SK-MEL-5 (cell line): Measurements from ENCODE around the gene VGLL4. TPM values are rescaled to one million over a fixed set of nuclear protein-coding genes. Genes with fewer than 3 reads are reported as not detected.
"Not testable (repeated sequence)": the region's sequence is repeated elsewhere in the genome, so short reads cannot be mapped to it uniquely, and the experiment has no call there.

Experiments
- DNase-seq: peaks from one replicate; pipeline ENCODE4 v3.0.0-alpha.2; 2016; ENCODE audit warnings: low read depth, low spot score
- in situ Hi-C: cut with HindIII; loops from 2 replicates; pipeline ENCODE4 v1.10.0; 2016; ENCODE audit warnings: low sequenced_read_pairs, high pct_unique_total_duplicates, low pct_unique_long_range_greater_than_20kb
- polyA plus RNA-seq, 2 experiments: library from polyadenylated mRNA; depleted of rRNA; stranded (reverse); fragments of >200 nt; gene quantifications; 2 replicates each; pipeline ENCODE4 v1.2.3, GENCODE V29; 2015
- total RNA-seq: library from RNA; depleted of rRNA; stranded (reverse); fragments of >200 nt; shearing (Covaris generic); gene quantifications from 2 replicates; pipeline ENCODE4 v1.2.3, GENCODE V29; 2014; rRNA removed

Gene VGLL4, protein sequence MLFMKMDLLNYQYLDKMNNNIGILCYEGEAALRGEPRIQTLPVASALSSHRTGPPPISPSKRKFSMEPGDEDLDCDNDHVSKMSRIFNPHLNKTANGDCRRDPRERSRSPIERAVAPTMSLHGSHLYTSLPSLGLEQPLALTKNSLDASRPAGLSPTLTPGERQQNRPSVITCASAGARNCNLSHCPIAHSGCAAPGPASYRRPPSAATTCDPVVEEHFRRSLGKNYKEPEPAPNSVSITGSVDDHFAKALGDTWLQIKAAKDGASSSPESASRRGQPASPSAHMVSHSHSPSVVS
- total RNA-seq: 90.5 and 104 TPM in 2 replicates
- 154 and 161 TPM in 2 replicates for polyA plus RNA-seq (2015; cell fraction: cytosol; rRNA removed)
- polyA plus RNA-seq (2015; cell fraction: nucleus; rRNA removed): 63.5 and 63.6 TPM in 2 replicates

DNA sequence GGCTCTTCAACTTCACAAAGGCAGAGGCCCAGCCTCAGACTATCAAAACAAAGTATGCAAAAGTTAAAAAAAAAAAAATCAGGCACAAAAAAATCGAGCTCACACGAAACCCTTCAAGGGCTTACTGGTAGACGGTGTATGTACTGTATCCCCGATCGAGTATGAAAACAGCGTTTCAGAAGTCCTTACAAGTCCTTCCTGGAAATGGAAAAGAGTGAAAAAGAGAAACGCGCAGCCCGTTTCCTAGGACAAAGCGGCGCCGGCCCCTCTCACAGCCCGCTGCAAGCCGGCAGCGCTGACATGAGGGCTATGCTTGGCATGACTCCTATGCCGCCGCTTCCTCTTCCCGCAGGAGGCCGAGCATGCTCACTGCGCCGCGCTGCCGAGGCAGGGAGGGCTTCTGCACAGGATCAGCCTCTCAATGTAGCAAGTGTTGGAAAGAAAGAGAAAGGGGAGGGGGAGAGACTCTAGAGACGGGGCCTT lies at the start of gene VGLL4:
TSS of gene VGLL4 (minus strand) at position 311 of the 483 bp plus-strand sequence. CDS start 397 bp downstream, outside the sequence.
- DNase-seq: peak; percentile 90
- in situ Hi-C loops: no loop called here

DNA sequence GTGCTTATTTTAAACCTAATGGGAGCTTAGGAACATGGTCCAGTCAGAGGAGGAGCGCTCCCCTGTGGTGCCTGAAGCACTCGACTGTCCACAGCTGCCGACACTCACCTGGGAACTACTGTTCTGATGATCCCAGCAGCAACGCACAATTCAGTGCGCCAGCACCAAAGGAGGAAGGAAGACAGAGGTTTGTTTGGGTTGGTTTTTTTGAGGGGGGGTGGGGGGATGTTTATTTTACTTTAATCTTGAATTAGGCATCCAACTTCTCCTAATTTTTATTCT lies 48.8 kb upstream of the VGLL4 start:
- in situ Hi-C loops: no loop called here
- DNase-seq: no peak

DNA sequence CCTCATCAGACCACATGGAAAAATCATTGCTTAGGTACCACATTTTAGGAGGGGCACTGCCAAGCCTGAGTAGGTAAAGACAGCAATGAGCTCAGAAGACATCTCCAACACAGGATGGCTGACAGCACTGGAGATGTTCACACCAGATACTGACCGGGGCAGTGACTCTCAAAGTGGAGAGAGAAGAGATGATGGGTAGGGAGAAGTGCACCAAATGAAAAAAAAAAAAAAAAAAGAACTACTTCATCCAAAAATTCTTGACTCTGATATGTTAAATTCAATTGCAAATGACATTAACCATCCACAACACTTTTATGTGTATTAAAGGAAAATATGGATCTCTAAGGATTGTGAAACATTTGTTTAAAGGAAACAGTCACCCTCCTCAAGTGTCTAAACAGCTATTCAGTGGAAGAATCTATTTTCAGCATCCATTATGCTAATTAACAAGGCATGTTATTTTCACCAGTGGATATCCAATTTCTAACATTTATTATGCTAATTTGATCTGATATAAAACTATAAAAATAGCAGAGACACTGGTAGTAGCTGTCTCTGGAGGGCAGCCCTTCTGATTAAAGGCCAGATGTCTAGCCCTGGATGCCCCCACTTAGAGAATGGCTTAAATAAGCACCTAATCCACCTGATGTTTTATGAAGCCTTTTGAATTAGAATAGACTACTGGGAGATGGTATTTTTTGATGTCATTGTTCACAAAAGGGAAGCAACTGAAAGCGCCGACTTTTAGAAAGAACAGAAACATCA lies 48.2 kb upstream of the VGLL4 start:
- in situ Hi-C loops: no loop called here
- no peak for DNase-seq

DNA sequence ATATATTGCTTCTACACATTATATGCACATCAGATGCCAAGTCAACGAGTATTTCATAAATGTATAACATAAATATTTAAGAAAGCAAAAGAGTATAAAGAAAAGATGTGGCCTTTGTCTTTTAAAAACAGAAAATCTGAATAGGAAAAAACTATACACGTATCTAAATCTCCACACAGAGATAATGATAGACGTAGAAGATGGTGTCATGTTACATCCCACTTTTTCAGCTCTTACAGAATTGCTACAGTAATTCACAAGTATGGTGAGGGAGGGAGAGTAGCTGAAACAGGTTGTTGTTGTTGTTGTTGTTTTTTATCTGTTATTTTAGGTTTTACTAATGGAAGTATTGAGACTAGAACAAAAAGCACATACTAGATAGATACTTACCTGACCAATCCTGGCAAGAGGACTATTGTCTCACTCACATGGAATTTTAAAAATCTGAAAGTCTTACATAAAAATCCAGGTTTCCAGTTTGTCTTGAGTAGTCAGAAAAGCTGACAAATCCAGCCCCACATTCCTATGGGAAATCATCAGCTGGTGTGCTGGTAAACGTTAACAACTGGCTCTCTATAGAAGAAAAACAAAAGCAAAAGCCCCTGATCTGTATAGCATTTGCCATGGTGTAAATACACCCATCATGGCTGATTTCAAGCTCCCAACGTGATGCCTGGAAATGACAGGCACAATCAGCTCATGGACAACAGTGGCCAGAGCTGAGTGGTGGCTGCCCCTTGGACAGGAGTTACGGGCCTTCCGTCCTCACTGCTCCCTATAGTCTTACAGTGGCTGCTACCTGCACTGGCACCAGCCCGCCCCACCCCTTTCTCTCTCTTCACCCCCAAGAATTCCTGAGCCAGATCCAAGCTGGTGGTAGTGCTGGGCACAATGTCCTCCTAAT lies 47.4 kb upstream of the VGLL4 start:
- in situ Hi-C loops: no loop called here
- DNase-seq: no peak

DNA sequence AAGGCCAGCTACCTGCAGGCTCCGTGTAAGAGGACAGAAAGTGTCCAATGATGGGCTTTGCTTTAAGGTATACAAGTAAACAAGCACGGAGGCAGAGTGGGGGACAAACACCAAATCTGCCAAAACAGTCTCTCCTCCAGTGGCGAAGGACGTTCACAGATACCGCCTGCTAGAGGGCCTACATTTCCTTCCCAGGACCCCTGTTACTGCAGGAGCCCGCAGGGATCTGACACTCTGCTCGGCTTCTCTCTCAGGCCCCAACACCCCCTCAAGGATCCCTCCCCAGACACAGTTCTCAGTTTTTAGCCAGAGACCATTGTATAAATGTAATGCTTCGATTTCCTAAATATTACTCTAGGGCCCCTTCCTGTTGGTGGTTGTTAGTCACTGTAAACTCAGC lies 46.0 kb upstream of the VGLL4 start:
- in situ Hi-C loops: no loop called here
- no peak for DNase-seq

DNA sequence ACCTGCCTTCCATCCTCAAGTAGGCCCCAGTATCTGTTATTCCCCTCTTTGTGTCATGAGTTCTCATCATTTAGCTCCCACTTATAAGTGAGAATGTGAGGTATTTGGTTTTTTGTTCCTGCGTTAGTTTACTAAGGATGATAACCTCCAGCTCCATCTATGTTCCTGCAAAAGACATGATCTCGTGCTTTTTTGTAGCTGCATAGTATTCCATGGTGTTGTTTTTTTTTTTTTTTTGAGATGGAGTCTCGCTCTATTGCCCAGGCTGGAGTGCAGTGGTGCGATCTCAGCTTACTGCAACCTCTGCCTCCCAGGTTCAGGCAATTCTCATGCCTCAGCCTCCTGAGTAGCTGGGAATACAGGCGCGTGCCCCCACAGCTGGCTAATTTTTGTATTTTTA lies 41.3 kb upstream of the VGLL4 start:
- in situ Hi-C loops, DNase-seq: not testable (repeated sequence)

DNA sequence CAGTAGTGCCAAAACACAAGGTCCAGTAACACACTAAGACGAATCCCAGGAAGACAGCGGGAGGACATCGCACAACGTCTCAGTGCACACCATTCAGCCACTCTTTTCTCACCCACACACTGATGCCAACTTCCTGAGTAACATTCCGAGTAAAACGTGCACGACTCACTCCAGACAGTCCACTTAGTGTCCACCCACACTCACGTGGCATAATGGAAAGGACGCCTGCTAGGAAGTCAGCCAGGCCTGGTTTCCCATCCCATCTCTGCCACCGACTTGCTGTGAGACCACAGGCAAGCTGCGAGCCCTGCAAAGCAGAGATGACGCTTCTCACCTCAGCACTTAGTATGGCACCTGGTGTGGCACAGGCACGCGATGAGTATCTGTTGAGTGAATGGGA lies 36.8 kb upstream of the VGLL4 start:
- DNase-seq: no peak

DNA sequence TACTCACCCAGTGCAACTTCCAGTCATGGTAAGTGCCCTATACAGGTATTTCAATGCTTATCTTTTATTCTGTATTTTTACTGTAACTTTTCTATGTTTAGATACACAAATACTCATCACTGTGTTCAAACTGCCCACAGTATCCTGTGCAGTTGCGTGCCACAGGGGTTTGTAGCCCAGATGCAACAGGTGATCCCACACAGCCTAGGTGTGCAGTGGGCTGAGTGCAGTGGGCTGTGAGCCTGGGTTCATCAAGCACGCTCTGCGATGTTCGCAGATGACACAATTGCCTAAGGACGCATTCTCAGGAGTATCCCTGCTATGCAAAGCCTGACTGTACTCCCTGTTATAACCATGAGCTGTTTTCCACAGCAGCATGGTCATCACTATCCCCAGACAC lies 36.2 kb upstream of the VGLL4 start:
- DNase-seq: no peak
- in situ Hi-C loops: no loop called here

More for the DNA sequence above, 36.8 kb upstream of the VGLL4 start:
- in situ Hi-C loops: no loop called here

DNA sequence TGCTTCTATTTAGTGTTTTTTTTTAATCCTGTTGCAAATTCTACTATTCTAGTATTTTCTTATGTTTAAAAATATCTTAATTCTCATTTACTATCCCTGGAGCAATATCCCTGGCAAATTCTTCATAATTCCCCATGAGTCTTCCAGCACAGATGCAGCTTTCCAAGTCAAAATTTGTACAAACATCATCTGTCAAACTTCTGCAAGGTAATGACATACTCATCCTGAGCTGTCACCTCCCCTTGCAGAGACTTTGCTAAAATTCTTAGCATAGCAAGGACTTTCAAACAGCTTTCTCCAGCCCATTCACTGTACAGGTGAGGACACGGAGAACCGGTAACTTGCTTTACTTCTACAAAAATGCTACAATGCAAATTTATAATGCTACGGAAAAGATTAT lies 28.6 kb upstream of the VGLL4 start:
- no peak for DNase-seq
- in situ Hi-C loops: no loop called here

DNA sequence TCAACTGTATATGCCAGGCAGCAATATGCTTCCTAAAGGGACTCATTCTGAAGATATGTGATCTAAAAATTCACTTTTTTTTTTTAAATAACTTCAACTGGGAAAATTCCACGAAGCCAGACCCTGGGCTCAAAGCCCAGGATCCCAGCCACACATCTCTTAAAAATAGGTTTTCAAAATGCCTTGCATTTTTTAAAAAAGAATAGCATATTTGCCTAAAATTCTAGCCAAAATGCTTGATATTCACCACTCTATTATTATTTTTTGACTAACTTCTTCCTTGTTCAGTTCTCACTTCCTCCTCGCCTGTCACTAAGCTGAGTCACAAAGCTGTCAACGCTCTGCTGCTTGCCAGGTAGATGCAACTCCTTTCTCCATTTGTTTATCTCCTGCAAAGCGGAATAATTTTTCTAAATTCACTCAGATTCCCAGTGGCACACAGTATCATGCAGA lies 28.0 kb upstream of the VGLL4 start:
- DNase-seq: no peak
- in situ Hi-C loops: no loop called here

DNA sequence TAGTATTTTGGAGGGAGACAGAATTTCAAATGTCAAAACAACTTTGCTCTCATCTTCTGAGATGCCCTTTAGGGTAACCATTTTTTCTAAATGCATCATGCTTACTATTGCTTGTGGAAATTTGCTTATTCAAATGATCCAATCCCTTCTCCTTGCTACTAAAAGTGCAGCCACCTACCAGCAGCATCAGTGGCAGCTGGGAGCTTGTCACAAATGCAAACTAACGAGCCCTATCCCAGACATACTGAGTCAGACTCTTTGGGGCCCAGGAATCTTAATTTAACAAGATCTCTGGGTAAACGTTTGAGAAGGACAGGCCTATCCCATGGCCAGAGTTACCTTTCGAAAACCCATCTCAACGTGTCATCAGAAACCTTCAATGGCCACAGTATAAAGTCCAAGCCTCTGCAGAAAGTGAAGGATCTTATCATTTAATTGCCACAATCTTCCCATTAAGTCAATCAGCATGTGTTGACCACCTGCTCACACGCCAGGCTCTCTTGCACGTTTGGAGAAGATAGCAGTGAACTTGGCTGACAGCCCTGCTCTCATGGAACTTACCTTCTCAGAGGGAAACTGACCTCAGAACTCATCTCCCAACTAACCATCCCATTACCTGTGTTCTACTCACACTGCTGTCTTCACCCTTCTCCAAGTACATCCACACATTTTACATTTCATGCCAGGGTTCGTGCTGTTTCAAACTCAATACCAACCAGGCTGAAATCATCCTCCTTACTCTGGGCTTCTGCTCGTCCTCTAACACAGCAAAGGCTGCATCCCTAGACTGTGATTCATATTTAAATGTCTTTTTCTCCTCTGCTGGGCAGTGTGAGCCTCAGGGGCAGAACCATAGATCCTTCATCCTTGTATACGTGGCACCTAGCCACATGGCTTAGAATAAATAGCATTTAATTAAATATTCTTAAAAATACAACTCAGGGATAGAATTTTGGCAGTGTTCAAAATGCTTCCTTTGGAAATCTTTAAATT lies 24.8 kb upstream of the VGLL4 start:
- no peak for DNase-seq
- in situ Hi-C loops: no loop called here

DNA sequence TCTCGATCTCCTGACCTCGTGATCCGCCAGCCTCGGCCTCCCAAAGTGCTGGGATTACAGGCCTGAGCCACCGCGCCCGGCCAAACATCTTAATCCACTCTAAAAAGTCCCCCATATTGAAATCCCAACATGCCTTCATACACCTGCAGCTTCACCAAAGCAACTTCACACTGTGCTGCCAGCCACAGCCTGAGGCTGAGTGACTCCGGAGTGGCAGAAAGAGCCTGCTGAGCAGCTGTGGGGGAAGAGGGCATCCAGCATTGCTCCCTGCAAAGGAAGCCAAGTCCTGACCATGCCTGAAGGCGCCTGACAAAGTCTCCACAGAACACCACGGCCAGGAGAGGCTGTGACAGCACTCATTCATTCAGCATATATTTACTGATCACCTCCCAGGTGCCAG lies 21.6 kb upstream of the VGLL4 start:
- in situ Hi-C loops: no loop called here
- DNase-seq: no peak

DNA sequence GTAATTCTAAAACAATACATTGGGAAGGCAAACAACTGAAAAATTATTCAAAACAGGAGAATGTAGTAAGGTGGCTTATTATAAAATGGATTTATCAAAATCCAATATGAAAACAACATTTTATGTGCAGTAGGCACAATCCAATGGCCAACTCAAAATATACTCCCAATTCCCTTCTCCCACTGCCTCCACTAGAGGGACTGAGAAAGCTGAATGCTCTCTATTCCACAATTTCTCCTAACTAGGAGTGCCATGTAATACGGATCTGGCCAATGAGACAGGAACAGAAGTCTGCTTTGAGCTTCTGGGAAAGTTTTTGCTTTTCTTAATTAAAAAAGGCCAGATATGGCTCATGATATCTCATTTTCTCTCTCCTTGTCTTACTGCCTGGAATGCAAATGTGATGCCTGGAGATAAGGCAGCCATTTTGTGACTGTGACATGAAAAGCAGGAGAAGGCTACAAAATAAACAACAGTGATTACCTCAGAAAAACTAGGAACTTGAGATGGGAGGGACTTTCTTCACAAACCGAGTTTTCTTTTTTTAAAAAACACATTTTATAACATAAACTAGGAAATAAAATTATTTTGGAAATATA lies 18.8 kb upstream of the VGLL4 start:
- in situ Hi-C loops: no loop called here
- DNase-seq: peak; percentile 68

DNA sequence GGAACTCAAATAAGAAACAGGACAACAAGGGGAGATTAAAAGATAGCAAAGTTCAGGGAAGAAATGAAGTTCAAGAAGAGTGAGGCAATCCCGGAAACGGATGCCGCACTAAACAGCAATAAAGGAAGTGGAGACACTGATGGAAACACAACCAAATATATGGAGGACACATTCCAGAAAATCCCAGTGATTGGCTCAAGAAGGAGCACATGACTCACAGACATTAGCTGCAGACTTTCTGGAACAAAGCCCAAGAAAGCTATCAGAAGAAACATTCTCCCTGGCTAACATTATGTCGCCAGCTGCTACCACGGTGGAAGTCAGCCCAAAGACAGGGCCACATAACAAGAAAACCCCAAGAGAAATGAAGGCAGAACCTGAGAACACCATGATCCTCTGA lies 18.1 kb upstream of the VGLL4 start:
- in situ Hi-C loops: no loop called here
- DNase-seq: peak; percentile 28

DNA sequence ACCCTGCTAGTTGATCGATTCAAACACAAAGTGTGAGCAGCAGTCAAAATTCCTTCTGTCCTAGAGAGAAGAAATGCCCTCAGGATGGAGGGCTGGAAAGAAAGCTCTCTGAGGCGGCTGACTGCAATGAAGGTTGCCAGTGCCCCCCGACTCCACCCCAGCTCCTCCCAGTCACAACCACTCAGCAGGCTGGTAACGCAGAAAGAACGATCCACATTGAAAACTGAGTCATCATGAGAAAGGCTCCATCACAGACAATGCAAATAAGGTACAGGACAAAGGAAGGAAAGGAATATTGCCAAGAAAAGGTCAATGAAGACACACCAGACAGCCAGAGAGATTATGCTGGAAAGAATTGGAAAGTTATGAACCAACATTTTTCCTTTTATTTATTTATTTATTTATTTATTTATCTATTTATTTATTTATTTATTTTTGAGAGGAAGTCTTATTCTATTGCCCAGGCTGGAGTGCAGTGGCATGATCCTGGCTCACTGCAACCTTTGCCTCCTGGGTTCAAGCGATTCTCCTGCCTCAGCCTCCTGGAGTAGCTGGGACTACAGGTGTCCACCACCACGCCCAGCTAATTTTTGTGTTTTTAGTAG lies 17.4 kb upstream of the VGLL4 start:
- in situ Hi-C loops: no loop called here
- DNase-seq: no peak

DNA sequence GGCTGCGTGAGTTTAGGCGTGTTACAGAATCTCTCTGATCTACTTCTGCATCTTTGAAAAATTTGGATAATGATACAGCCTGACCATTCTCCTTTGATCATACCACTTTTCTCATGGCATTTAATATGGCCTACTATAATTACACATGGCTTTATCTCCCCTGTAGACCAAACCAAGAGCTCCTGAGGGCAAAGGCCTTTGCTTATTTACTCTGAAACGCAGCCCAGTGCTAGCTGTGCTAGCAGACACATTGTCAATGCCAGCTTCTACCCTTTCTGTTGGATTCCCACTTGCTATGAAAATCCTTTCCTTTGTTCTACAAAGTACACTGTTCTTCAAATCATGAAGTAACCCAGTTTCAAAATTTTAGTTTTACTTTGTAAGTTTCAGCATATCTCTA lies 16.5 kb upstream of the VGLL4 start:
- DNase-seq: no peak
- in situ Hi-C loops: no loop called here
